ACHN (cell line): ENCODE data around the gene MAML2.

Experiments used
- DNase-seq: peaks from one replicate; pipeline ENCODE4 v3.0.0-alpha.2; 2015
- in situ Hi-C: cut with HindIII; loops from 2 replicates; pipeline ENCODE4 v1.10.0; 2017; ENCODE audit warnings: low sequenced_read_pairs, low pct_ligation_motif_present, low pct_unique_long_range_greater_than_20kb

MAML2 gene

DNA sequence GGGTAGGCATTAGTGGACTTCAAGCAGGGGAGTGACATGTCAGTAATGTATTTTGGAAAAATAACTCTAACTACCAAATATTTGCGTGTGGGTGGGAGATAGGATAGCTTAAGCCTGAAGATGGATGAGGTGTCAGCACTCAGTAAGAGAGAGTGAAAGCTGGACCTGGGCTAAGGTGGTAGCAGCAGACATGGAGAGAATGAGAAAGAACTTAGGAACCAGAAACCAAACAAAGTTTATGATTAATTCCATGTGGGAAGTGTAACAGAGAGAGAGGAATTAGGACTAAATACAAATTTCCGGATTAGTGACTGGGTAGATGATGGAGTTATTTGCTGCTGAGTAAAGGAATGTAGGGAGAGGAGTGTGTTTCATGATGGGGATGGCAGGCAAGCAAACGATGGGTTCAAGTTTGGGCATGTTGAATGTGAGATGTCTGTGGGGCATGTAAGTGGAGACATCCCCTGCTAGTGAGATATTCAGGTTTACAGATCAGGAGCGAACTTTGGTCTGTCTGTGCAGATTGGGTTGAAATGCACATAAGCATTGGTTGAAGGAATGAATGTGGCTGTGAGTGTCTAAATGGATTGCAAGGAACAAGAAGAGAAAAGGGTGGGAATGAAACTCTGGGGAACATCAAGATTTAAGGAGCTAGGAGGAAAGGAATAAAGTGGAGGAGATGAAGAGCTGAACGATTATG, 233.5 kb downstream of the MAML2 start:
- in situ Hi-C loops = no loop called here
- no peak for DNase-seq

DNA sequence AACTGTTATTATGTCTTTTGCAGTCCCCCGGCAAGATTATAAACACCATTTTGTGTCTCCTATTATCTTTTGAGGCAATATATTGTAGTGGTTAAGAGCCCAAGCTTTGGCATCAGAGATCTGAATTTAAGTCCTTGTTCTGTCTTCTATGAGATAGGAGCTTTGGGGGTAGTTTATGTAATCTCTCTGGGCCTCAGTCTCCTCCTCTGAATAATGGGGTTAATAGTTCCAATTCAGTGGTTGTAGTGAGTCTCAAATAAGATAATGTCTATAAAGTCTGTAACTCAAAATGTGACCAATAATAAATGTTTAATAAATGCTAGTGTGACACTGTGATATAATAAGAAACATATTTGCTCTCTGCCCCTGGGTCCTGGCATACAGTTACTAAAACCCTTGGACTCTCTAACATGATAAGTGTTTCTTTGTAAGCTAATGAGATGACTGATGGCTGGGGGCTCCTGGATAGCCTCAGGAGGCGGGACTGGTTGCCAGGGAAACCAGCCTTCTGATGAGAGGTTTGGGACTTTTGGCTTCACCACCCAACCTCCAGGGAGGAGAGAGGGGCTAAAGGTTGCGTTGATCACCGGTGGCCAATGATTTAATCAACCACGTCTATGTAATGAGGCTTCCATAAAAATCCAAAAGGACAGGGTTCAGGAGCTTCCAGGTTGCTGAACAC, 235.7 kb downstream of the MAML2 start:
- in situ Hi-C loops = no loop called here
- DNase-seq = no peak

DNA sequence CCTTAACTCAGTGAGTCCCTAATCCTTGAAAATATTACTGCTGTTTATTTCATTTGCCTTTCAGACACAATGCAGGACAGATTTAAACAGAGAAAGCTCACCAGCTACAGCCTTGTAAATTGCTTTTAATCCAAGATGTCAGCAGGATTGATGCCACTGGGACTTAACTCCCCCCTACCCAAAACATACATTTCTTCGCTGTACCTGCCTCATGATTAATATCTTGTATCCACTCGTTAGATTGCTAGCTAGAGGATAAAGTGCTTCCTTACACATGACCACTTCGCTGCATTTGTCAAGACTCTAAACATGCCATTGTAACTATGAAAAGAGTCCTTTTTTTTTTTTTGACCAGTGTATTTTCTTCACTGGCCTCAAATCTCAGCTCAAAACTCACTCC, 236.3 kb downstream of the MAML2 start:
- no peak for DNase-seq
- in situ Hi-C loops = no loop called here

DNA sequence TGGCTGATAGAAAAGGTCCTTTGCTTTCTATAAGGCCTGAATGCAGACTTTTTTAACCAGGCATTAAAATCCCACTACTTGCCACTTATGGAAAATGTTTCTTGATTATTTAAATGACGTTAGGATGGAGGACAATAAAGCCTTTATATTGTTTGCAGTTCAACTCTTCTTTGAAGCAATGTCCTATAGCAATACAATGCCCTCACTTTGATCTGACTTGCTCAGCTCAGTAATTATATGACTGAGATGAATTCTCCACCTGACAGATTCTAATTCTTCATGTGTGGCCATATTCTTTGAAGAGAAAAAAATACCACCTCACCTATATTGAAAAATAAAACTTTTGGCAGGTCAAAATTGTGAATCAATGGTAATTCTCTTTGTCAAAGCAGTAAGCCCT, 237.1 kb downstream of the MAML2 start:
- in situ Hi-C loops = no loop called here
- no peak for DNase-seq

DNA sequence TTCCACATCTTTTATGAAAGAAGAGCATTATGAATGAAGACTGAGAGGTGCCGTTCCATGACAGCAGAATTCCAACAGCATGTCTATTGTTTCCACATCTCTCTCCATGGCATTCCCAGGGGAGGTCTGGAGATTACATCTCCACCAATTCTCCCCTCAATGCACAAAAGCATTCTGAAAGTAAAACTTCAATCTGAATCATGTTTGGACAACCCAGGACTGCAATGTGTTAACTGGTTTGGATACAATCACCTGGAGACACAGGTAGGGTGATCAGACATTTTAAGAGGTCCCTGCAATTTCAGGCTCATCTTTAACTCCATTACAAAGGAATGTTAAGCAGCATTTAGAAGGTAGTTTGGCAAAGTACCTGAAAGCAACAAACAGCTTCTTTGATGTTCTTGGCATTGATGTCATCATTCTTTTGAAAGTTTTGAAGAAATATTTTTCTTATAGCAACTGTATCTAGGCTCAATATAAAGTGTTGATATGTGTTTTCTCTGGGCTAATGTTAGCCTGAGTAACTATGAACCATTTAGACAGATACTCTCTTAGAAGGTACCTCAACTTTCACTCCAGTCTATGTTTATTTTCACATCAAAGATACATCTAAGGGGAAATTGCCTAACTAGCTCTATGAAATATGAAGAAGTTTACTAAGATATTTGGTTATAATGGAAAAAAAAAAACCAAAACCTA, 237.6 kb downstream of the MAML2 start:
- in situ Hi-C loops = no loop called here
- DNase-seq = no peak

DNA sequence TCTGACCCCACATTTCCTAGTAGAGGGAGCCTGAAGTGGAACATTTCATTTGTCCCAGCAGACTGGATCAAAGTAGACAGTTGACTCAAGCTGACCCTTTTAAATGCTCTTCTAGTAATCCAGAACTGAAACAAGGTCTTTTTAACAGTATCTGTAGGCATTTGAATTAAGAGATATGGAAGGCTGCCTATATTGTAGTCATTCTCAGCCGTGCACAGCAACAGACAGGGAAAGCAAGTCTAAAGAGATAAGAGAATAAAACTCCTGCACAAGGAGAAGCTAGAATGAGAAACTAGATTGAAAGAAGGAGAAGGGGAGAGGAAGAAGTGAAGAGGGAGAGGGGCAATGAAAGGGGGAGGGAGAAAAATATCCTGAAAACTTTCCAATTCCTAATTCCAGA, 238.5 kb downstream of the MAML2 start:
- in situ Hi-C loops = no loop called here

DNA sequence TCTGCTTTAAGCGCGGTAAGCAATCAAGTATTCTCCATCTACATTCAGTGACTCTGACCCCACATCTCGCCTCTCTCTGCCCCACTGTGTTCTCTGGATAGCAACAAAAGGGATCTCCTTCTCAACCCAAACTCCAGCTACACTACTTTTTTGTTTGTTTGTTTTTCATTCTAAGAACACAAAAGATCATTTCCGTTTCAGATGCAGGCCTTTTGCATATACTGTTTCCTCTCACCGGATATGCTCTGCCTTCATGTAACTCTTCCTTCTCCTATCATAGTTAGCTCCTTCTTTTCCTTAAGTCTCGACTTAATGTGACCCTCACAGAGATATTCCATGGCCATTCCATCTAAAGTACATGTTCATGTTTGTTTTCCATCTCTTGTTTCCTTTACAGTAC, 239.3 kb downstream of the MAML2 start:
- in situ Hi-C loops = no loop called here
- DNase-seq = no peak

More for the DNA sequence above, 238.5 kb downstream of the MAML2 start:
- DNase-seq = no peak

DNA sequence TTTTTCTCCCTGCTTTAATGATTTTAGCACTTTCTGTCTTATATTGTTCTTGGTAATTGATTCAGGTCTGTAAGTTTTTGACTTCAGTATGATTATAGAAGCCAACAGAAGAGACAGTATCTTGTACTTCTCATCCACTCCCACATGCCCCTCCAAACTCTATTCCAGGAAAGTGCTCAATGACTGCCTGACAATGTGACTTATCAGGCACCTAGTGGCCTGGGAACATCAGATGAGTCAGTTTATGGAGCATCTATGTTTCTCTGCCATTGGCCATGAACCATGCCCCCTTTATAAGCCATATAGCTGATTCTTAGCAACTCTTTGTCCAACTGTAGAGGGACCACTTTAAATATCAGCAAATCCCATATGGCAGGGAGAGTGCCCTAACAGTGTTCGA, 239.9 kb downstream of the MAML2 start:
- in situ Hi-C loops = no loop called here
- no peak for DNase-seq

DNA sequence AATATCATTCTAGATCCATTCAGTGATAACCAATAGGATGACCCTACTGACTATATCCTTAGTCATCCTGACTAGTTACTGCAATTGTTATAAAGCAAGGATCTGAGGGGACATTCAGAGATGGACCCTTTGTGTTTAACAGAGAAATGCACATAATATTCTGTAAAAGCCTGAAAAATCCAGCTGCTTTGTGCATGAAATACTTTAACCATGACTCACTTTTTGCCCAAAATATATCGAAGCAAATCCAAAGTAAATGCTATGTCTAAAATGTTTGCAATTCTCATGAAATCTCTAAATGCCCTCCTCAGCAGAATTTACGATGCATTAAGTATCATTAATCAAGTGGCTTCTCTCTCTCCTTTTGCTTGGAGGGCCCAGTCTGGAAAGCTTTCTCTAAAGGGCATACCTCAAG, 240.3 kb downstream of the MAML2 start:
- in situ Hi-C loops = no loop called here
- no peak for DNase-seq

DNA sequence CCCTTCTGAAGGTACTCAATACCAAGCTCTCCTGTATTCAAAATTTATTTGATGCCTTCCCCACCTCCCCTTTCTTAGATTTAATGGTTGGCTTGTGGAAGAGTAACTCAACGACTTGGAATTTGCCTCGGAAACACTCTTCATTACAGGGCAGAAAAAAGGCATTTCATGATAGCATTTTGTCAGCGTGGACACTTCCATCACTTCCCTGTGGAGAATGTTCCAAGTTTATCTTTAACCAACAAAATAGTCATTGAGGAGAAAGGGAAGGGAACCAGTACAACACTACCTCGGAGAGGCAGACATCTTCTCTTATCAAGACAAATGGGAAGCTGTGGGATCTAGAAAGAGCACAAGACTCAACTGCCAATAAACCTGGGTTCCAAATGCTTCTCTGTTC, 241.8 kb downstream of the MAML2 start:
- in situ Hi-C loops = no loop called here
- DNase-seq = peak; percentile 63

DNA sequence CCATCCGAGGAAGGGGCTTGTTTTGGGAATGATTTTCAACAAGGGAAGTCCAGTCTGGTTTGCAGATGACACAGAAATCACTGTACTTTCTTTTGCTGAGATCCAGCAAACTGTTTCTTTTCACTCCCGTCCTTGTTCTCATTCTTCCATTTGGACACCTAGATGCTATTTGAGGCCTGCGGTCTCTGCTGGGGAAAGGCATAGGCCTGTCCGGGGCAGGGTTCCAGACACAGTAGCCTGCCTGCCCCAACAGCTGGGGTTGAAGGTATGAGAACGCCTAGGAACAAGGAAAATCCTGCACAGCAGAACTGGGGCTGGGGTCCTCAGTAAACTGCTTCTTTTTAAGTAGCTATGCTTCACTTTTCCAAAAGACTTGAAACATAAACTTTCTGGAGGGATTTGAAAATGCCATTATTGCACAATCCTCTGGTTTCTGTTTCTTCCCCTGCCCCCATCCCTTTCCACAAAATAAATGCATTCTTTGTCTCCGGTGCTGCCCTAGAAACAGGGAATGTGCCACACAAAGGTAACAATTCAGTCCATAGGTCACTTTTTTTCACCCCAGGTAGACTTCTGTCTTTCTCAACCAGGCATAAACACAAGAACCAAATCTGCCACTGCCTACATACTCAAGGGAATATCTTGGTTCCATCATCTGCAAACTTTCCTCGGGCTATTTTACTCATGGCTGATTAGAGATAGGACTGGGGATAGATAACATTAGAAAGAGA, 244.3 kb downstream of the MAML2 start:
- DNase-seq = no peak
- in situ Hi-C loops = no loop called here

DNA sequence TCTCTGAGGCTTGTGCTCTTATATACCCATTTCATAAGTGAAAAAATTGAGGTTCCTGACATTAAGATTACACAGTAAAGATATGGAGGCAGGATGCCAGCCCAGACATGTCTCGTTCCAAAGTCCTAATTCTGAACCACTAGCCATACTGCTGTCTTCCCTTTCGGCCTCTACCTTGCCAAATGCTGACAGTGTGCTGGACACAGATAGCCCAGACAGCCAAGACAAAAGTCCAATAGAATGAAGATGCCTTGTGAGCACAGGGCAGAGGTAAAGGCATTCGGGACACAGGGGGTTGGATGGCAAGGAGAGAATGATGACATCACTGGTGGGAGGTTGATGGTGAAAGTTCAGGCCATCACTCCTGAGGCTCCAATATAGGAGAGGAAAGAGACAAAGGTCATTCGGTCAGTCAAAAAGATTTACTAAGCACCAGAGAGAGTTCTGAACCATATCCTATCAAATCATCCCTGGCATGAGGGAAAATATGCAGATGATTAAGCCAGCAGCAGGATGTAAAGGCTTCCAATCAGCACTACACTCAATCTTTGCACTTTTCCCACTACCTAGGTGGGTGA, 245.1 kb downstream of the MAML2 start:
- DNase-seq = no peak
- in situ Hi-C loops = no loop called here

DNA sequence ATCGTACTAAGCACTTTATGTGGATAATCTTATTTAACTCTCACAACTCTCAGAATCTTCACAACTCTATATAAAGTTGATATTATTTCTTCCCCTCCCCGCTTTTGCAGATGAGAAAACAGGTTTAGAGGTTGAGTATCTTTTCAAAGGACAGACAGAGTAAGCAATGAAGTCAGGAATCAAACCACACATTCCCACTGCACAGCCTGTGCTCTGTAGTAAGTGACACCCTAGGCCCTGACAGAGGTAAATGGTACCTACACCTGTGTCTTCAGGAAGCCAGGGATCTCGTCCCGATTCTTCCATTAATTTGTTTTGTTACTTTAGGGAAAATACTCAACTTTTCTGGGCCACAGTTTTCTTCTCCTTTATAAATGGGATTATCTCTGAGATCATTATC, 246.6 kb downstream of the MAML2 start:
- in situ Hi-C loops = no loop called here
- DNase-seq = no peak

DNA sequence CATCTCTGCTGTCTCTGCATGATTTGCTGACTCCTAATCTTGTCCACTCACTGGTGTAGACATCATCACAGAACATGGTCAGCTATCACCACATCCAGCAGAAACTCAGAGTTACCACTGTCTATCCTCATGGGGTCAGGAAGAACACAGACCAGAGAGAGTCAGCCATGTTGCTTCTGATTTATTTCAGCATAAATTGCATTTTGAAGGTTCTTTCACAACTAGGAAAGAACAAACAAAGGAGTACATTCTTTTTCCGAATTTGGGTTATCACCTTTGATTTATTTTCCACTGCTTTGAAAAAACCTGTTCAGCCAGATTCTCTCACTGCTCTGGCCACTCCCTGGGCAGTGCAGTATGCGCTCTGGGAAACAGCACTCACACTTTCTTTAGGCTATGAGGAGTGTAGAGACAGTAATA, 247.1 kb downstream of the MAML2 start:
- in situ Hi-C loops = no loop called here
- no peak for DNase-seq

DNA sequence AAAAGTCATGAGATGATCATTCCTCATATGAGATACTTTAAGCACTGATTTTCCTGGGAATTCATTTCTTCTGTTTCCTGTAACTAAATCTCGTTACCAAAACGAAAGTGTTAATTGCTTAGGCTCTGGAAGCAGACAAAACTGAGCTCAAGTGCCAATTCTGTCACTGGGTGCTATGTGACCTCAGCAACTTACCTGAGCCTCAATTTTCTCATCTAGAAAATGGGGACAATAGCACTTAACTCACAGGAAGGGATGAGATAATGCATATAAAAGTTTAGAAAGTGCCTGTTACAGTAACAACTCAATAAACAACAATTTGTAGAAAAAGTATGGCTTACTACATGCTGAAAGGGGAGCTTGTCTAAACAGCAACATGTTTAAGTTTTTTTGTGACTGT, 248.8 kb downstream of the MAML2 start:
- in situ Hi-C loops = no loop called here
- no peak for DNase-seq

DNA sequence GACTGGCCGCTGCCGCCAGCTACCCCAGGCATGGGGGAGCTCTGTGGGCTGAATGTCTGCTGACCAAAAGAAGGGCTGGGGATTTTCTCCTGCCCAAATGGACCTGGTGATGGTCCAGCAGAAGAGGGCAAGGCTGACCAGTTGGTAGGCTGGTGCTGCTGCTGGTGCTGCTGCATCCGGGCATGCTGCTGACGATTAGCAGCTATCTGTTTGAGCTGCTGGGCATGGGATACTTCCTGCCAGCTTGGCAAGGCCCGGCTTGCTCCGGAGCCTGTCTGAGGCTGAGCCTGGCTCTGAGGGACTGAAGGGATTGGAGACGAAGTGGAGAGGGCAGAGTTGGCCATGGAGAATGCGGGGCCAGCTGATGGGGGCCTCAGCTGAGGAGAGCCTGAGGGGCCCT, 250.5 kb downstream of the MAML2 start:
- no peak for DNase-seq
- in situ Hi-C loops = no loop called here

DNA sequence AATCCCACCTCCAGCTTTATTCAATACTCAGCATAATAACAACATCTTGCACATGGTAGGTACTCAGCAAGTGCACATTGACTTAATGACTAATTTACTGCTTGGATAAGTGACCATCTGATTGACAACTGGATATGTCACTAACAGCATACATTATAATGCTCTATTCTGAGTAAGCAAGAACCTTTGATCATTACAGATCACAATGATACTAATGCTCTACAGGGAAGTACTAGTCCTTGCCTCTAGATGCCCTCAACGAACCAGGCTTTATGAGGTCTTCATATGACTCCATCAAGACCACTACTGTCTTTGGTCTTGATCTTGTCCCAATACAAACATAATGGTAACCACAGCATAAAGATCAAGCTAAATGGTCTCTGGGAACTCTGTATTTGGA, 251.5 kb downstream of the MAML2 start:
- DNase-seq = no peak

DNA sequence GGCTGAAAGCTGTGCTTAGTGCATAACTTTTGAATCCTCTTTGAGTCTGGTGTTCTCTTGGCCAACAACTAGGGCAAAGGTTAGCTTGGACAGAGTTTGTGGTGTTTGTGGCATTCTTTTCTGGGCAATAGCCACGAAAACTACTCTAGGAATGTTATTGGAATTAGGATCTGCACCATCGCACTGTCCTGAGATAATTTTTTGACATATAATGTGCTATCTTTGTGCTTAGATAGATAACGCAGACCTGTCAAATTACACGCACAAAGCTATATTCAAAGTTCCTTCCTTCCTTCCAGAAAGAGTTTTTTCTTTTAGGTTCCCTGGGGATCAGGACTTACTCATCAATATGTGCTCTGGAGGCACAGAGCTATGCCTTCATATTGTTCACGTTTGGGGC, 252.3 kb downstream of the MAML2 start:
- peak; percentile 64 for DNase-seq
- in situ Hi-C loops = no loop called here

More for the DNA sequence above, 251.5 kb downstream of the MAML2 start:
- in situ Hi-C loops = no loop called here

DNA sequence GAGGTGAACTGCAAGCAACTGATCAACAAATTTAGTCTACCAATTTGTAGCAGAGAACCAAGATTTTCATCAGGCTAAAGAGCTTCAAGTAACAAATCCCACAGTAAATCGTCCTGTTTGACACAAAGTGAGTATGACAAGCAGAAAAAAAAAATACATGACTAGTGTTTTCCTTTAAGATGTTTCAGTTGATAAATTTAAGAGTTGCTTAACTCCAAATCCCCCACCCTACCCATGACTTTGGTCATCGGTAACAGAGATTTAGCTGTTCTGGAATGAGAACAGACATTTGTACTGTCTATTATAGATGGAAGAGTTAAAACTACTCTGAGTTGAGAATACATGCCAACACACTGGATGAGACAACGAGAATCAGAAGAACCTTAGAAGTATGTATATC, 254.1 kb downstream of the MAML2 start:
- in situ Hi-C loops = no loop called here
- DNase-seq = no peak
